ENCODE measurements around the gene UBALD2.
"Not testable (repeated sequence)": the region's sequence is repeated elsewhere in the genome, so short reads cannot be mapped to it uniquely, and the experiment has no call there.

Gene UBALD2

GRCh38 chr17:76266244-76266938, 1.2 kb downstream of the UBALD2 start:
- peak; percentile 45 for DNase-seq

DNA sequence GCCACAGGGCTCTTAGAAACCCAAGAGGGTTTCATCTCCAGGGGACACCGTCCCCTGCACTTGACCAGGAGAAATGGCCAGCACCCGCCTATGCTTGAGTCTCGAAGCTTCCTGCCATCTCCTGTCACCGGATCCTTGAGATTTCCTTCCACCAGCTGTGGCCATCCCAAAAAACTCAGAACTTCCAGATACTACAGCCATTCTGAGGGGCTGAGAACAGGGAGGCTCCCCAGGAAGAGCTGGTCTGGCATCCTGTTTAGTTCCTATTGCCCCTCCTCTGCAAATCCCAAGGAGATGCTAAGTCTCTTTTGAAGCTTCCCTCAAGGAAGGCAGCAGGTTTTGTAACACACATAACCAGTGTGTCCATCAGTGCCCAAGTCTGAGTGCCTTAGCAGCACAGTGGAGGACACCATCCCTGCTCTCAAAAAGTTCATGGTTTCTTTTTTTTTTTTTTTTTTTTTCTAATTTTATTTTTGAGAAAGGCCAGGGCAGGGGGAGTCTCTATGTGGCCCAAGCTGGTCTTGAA, 2.0 kb downstream of the UBALD2 start:
- no peak for DNase-seq

GRCh38 chr17:76267581-76268001, 2.4 kb downstream of the UBALD2 start:
- not testable (repeated sequence) for DNase-seq

- DNase-seq = peak; percentile 58
These were observed 3.0 kb downstream of the UBALD2 start for GRCh38 chr17:76268015-76268749.

DNA sequence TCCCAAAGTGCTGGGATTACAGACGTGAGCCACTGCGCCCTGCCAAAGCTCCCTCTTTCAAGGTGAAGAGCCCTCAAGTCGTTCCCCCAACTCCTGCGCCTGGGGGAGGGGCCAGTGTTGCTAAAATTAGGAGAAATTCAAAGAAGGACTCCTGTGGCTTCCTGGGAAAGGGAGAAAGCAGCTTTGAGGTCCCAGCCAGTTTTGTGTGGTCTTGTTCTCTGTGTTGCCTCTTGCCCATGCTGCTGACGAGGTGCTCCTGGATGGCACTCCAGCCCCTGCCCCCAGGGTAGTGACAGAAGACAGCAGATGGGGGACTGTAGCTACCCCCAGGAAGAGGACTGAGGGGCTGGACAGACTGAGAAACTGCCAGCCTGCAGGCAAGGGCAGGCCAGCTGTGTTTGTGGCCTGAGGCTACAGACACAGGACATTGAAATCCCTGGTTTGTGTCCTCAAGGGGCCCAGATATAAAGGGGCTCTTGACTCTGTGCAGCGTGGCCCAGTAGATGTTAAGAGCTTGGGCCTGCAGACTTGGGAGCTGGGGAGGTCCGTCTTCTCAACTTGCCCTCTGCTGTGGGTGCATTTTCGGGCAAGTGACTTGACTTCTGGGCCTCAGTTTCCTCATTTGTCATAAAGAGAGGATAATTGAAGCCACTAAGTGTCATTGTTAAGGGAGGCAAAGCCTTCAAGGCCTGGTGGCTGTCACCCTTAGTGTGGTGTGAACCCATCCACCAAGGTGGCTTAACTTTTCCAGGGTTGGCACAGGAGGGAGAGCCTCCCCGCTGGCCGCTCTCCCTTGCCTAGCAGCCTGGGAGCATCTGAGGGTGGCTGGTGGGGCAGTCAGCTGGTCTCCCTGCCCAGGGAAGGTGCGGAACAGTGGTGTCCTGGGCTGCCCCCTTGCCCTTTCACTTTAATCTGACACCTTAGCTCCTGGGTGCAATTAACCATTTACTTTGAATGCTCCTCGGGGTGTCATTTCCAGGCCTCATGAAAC, 4.1 kb downstream of the UBALD2 start:
- DNase-seq = no peak

DNA sequence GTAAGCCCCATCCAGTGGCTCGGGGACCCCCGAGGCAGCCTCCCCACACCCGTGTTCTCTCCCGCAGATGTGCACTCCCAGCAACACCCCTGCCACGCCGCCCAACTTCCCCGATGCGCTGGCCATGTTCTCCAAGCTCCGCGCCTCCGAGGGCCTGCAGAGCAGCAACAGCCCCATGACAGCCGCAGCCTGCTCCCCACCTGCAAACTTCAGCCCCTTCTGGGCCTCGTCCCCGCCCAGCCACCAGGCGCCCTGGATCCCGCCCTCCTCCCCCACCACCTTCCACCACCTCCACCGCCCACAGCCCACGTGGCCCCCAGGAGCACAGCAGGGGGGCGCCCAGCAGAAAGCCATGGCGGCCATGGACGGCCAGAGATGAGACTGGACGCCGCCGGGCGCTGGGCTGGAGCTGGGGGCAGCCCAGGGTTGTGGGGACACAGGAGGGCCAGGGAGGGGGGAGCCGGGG, 5.0 kb downstream of the UBALD2 start:
- no peak for DNase-seq

DNA sequence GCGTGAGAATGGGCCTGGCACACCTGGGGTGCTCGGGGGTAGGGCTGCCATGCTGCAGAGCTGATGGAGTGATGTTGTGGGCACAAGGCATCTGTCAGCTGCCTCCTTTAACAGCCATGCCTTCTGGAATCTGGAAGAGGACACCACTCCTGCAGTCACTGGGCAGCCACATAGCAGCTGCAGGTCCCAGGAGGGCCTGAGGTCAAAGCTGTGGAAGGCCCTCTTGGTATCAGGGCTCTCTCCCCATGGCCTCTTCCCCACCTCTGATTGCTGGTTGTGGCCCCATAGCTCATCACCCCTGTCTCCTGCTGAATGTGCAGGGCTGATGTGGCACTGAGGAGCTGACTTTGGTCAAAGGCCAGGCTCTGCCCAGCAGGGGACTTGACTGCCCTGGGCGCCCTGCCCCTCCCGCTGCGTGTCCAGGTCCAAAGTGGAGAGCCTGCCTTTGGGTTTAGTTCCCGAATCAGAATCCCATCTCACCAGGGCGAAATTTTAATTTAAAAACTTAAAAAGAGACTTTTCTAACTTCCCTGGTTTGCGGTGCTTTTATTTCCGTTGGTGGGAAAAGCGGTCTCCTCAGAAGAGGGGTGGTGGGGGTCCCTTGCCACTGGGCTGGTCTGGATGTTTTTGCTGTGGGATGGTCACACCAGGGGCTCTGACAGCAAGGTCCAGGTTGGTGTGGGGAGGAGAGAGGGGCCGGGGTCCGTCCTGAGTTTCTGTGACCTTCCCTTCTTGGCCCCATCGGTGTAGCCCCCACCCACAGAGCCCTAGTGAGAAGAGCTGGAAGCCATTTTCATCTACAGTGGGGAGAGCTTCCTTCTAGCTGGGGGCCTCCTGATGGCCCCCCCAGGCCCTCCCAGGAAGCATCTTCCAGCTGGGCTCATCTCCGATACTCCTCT, 5.9 kb downstream of the UBALD2 start:
- no peak for DNase-seq

- no peak for DNase-seq
These were observed 6.8 kb downstream of the UBALD2 start for GRCh38 chr17:76271669-76272540.

GRCh38 chr17:76272541-76273444, 7.6 kb downstream of the UBALD2 start:
- DNase-seq = no peak

GRCh38 chr17:76273445-76274111, 8.4 kb downstream of the UBALD2 start:
- DNase-seq = no peak

DNA sequence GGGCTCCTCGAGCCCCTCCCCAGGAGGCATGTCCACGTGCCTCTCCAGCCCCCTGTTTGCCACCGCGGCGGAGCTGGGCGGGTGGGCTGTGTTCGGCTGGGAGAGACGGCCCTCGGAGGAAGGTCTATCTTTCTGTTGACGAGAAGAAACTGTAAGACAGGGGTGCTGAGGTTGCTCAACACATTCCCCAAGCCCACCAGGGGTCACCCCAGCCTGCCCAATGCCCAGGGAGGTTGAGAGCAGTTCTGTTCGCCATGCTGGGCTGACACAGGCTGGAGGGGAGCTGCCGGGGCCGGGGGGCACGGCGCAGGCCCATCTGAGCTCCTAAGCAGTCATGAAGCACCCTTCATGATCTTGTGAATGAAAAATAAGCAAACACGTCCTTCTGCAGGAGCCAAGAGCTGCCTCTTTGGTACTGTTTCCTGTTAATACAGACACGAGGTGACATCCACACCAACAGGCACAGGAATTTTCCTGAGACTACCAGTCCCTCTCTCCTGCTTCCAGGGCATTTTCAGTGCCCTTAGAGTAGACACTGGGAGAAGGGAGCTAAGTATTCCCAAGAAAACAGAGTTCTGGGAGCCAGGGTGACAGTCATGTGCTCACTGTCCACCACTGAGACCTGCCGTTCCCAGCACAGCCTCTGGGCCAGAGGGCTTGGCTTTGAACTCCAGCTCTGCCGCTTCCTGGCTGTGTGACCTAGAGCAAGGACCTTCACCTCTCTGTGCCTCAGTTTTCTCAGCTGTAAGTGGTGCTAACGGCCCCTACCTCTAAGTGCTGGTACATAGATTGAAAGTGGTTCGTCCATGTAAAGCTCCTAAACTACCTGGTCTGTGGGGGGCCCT, 9.2 kb downstream of the UBALD2 start:
- no peak for DNase-seq

GRCh38 chr17:76275382-76276068, 10.4 kb downstream of the UBALD2 start:
- DNase-seq = no peak

GRCh38 chr17:76276069-76276431, 10.9 kb downstream of the UBALD2 start:
- no peak for DNase-seq

DNA sequence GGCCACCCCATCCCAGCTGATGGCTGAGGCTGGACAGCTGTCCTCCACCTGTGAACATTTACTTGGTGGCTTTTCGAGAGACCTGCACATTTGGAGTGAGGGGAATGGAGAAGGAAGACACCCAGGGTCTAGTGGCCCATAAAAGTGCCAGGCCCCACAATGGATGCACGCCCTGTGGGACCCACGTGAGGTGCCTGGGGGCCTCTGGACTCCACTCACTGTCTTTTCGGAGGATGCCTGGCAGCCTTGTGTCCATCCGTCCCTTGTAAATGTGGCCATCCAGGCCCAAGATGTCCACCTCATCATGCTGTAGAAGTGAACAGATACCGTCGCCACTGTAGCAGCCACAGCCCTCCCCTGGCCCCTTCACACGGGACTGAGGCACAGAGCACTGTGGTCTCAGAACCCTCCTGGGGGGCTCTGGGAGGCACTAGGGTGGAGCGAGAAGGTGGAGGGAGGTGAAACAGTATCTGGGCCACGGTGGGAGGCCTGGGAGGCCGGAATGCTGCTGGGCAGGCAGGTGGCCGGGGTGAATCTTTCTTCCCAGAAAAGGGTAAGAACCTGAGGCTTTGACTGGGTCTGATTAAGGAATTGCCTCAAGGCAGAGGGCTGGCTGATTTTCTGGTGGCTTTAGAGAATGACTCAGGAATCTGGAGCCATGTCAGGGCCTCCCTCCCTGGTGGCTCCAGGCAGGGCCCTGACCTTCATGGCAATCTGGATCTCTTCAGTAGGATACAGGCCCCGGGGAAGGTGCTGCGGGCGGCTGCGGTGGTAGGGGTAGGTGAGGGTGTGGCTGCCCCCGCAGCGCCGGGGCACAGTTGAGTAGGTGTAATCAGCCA, 11.5 kb downstream of the UBALD2 start:
- peak; percentile 74 for DNase-seq

DNA sequence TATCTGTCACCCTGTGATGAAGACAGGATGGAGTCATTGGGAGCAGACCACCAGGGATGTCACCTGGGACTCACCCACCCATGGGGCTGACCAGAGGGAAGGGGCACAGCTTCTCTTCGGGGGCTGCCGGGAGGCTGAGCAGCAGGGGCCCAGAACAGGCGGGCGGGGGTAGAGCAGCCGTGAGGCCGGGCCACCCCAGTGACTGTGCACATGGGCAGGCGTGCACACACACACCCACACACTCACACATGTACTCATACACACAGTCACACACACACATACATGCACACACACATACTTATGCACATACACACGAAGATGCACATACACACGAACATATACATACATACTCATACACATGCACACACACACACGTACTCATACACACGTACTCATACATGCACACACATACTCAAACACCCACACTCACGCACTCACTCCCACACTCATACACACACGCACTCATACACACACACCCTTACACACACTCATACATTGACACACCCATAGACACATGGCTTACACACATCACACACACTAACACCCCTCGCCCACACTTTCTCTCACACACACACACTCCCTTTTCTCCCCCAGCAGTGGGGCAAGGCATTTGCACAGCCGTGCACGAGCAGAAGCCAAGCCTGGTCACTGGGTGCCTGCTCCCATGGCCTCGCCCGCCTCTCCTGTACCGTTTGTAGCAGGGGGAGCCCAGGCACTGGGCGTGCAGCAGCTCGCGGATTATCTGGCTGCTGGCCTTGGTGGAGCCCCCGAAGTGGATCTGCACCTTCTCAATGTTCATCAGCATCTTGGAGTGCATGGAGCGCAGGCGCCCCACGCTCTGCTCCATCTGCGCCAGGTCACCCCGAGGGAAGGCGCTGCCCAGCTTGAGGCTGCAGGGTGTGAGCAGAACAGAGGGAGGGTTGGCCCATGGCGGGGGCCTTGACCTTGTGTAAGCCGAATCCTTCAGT, 12.4 kb downstream of the UBALD2 start:
- no peak for DNase-seq
